Left lung (tissue), 10 donors: ENCODE measurements around the gene PLCL2. TPM values are rescaled to one million over a fixed set of nuclear protein-coding genes. Genes with fewer than 3 reads are reported as not detected.

Experiments used
- ATAC-seq: fragments of 200-7000 bp; cut with Tn5 transposase; one replicate; pipeline ENCODE4 v1.9.1; 2020; ENCODE audit warnings: moderate library complexity
- DNase-seq, 4 donors: peaks; one replicate each; pipeline ENCODE4 v3.0.0-alpha.2; 2013 to 2020
- H3K27ac ChIP-seq, 2 donors: fragments of 200-600 bp; sonication (generic) in 1 of 2; one replicate each; pipeline versions ENCODE4 v1.5.0 to v1.8.0; 2020 to 2021
- H3K27me3 ChIP-seq, 2 donors: fragments of 200-600 bp; sonication (generic) in 1 of 2; one replicate each; pipeline versions ENCODE4 v1.5.0 to v1.8.0; 2020 to 2021
- H3K36me3 ChIP-seq, 2 donors: fragments of 200-600 bp; sonication (generic) in 1 of 2; one replicate each; pipeline versions ENCODE4 v1.5.0 to v1.8.0; 2020 to 2021
- H3K4me1 ChIP-seq, 2 donors: fragments of 200-600 bp; one replicate each; pipeline ENCODE4 v1.8.0; 2021
- H3K4me3 ChIP-seq, 2 donors: fragments of 200-600 bp; sonication (generic) in 1 of 2; one replicate each; pipeline versions ENCODE4 v1.5.0 to v1.8.0; 2020 to 2021; ENCODE audit warnings: mild to moderate bottlenecking in 1 of 2
- H3K9me3 ChIP-seq, 2 donors: fragments of 200-600 bp; sonication (generic) in 1 of 2; one replicate each; pipeline versions ENCODE4 v1.5.0 to v1.8.0; 2020 to 2021
- intact Hi-C, 2 donors: fragments of 100-400 bp; cut with DNase I; formaldehyde crosslinking; loops; one replicate each; pipeline versions ENCODE4 v1.11.2 to v1.14.2; 2022
- polyA plus RNA-seq, 6 donors: library from polyadenylated mRNA; unstranded; fragments of 120-200 nt; gene quantifications; one replicate each; pipeline ENCODE4 v1.2.1, GENCODE V29; 2013; ENCODE audit not compliant: insufficient read length in 6 of 6
- total RNA-seq, 2 donors: library from RNA; stranded (reverse); fragmentation: NEBNext Ultra II Directional; extraction: Animal tissue kit (Norgen Biotek cat#: 25700); gene quantifications; one replicate each; pipeline ENCODE4 v1.2.1, GENCODE V29; 2021
- TF ChIP-seq, protein P1 (sequence below), 2 donors: fragments of 200-600 bp; sonication (generic) in 1 of 2; IDR thresholded peaks; one replicate each; pipeline versions ENCODE4 v1.5.0 to v1.8.0; 2021; ENCODE audit warnings: antibody characterized with exemption in 2 of 2
- donor health status: DM: no; HTN: yes; CAD: no.
- donor health status: DM: no; HTN: no; CAD: no.

The PLCL2 gene
- total and polyA plus RNA-seq, 8 donors: 7.8 to 15.7 (median 10.1) TPM

- TF ChIP-seq, protein P1, sequence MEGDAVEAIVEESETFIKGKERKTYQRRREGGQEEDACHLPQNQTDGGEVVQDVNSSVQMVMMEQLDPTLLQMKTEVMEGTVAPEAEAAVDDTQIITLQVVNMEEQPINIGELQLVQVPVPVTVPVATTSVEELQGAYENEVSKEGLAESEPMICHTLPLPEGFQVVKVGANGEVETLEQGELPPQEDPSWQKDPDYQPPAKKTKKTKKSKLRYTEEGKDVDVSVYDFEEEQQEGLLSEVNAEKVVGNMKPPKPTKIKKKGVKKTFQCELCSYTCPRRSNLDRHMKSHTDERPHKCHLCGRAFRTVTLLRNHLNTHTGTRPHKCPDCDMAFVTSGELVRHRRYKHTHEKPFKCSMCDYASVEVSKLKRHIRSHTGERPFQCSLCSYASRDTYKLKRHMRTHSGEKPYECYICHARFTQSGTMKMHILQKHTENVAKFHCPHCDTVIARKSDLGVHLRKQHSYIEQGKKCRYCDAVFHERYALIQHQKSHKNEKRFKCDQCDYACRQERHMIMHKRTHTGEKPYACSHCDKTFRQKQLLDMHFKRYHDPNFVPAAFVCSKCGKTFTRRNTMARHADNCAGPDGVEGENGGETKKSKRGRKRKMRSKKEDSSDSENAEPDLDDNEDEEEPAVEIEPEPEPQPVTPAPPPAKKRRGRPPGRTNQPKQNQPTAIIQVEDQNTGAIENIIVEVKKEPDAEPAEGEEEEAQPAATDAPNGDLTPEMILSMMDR (IDR thresholded peaks at IDR 0.05): no peak
- ATAC-seq (no peak), DNase-seq (no peak)
- no peak overlapping the region for H3K4me3 ChIP-seq
- H3K27me3 ChIP-seq: no peaks in the 10 kb centered on the region
- intact Hi-C loops: no loop called here
- H3K9me3 ChIP-seq: no peaks in the 10 kb centered on the region
- H3K36me3 ChIP-seq: no peaks in the 10 kb centered on the region
- peaks cover 0 to 10% of the 10 kb centered on the region in 2 donors for H3K4me1 ChIP-seq
- H3K27ac ChIP-seq: no peak overlapping the region
Observed at GRCh38 chr3:16871915-16872842, 12.6 kb upstream of the PLCL2 start.

- TF ChIP-seq, protein P1 (IDR thresholded peaks at IDR 0.05): no peak
- no peak overlapping the region for H3K4me3 ChIP-seq
- intact Hi-C loops: no loop called here
- no peaks in the 10 kb centered on the region for H3K27me3 ChIP-seq
- no peak for DNase-seq
- H3K9me3 ChIP-seq: no peaks in the 10 kb centered on the region
- H3K36me3 ChIP-seq: no peaks in the 10 kb centered on the region
- H3K27ac ChIP-seq: no peak overlapping the region
- ATAC-seq: no peak
- peaks cover 0 to 10% of the 10 kb centered on the region in 2 donors for H3K4me1 ChIP-seq
Observed at GRCh38 chr3:16873872-16874271, 10.9 kb upstream of the PLCL2 start.

- Histone ChIP-seq H3K27me3 (no peaks in the 10 kb centered on the region), H3K4me3 (no peak overlapping the region), H3K9me3 (no peaks in the 10 kb centered on the region), H3K4me1 (peaks cover 0 to 10% of the 10 kb centered on the region in 2 donors), H3K27ac (no peak overlapping the region), H3K36me3 (no peaks in the 10 kb centered on the region)
- intact Hi-C loops: no loop called here
- TF ChIP-seq, protein P1 (IDR thresholded peaks at IDR 0.05): no peak
- DNase-seq (no peak), ATAC-seq (peak; percentile 67)
Observed at GRCh38 chr3:16875876-16876550, 8.7 kb upstream of the PLCL2 start.

- ATAC-seq: no peak
- Histone ChIP-seq H3K36me3 (no peaks in the 10 kb centered on the region), H3K27me3 (no peaks in the 10 kb centered on the region), H3K4me3 (no peak overlapping the region), H3K27ac (no peak overlapping the region), H3K4me1 (peaks cover 0 to 10% of the 10 kb centered on the region in 2 donors), H3K9me3 (no peaks in the 10 kb centered on the region)
- intact Hi-C loops: no loop called here
- no peak for DNase-seq
- TF ChIP-seq, protein P1 (IDR thresholded peaks at IDR 0.05): no peak
Observed at GRCh38 chr3:16877505-16877904, 7.2 kb upstream of the PLCL2 start.

GRCh38 chr3:16877911-16878310 is 6.8 kb upstream of the PLCL2 start:
- Histone ChIP-seq H3K36me3 (no peaks in the 10 kb centered on the region), H3K27ac (no peak overlapping the region)
- intact Hi-C loops: no loop called here

More at GRCh38 chr3:16877911-16878310, 6.8 kb upstream of the PLCL2 start:
- Histone ChIP-seq H3K4me3 (no peak overlapping the region), H3K4me1 (peaks cover 0 to 10% of the 10 kb centered on the region in 2 donors), H3K27me3 (no peaks in the 10 kb centered on the region), H3K9me3 (no peaks in the 10 kb centered on the region)
- DNase-seq: no peak
- no peak for ATAC-seq
- TF ChIP-seq, protein P1 (IDR thresholded peaks at IDR 0.05): no peak
